ENCODE data around the gene ANO1.

GRCh38 chr11:70089631-70090030 is 11.5 kb downstream of the ANO1 start:
- no peak for TF ChIP-seq CTCF (optimal IDR thresholded peaks at IDR 0.05 in 1 of 3, IDR thresholded peaks at IDR 0.05 in 1 of 3, conservative IDR thresholded peaks at IDR 0.05 in 1 of 3; ENCODE audit: extremely low read depth in 1 of 3, insufficient read depth in 2 of 3, low read length in 3 of 3)
- TF ChIP-seq EZH2 (IDR thresholded peaks at IDR 0.05; ENCODE audit: low read length), result no peak

All from keratinocyte (primary cell).